NCI-H510A treated with DMSO at 0.1 percent for 48 hours (cell line): Measurements from ENCODE around the gene ACY1.
A peak's percentile ranks its signal among the peaks of the same experiment; 100 is the strongest.

Source experiments
- DNase-seq: peaks from one replicate; lab custom pipeline; 2025; lab: John Stamatoyannopoulos, UW

The ACY1 gene

DNA sequence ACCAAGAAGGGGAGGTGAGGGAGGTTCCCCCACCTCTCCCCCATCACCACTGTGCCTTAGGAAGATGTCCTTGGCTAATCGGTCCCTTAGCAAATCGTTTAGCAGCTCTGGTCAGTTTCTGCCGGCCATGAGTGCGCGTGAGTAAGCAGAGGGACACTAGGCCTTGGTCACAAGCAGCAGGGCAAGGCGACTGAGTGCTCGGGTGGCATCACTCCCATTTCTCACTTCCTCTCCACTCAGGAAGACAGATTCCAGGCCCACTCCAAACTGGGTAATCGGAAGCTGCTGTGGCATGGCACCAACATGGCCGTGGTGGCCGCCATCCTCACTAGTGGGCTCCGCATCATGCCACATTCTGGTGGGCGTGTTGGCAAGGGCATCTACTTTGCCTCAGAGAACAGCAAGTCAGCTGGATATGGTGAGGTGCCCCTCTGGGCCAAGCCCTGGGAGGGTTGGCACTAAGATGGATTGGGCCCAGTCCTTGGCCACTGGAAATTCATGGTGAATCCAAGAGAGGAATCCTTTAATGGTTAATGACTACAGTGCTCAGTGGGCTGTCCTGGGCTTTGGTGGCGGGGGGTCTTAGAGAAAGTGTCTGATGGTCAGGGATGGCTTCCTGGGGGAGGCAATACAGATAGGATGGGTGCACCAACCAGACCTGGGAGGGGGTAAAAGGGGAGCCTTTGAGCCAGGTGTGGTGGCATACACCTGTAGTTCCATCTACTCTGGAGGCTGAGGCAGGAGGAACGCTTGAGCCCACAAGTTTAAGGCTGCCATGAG, 37.2 kb upstream of the ACY1 start:
- no peak for DNase-seq

DNA sequence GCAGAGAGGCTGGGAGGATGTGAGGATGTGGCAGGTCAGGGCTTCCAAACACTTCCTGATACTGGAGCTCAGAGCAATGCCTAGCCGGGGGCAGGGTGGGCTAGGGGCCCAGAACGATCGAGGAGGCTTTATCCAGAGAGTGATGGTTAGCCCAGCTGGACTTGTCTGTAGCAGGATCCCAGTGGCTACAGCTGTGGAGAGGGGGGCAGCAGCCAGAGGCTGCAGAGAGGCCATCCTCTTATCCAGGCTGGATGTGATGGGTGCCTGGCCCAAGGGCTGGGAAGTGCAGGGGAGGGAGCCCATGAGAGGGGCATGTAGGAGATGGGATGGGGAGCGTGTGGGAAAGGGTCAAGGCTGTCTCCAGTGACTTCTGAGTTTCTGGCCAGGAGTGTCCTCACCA, 36.5 kb upstream of the ACY1 start:
- no peak for DNase-seq

DNA sequence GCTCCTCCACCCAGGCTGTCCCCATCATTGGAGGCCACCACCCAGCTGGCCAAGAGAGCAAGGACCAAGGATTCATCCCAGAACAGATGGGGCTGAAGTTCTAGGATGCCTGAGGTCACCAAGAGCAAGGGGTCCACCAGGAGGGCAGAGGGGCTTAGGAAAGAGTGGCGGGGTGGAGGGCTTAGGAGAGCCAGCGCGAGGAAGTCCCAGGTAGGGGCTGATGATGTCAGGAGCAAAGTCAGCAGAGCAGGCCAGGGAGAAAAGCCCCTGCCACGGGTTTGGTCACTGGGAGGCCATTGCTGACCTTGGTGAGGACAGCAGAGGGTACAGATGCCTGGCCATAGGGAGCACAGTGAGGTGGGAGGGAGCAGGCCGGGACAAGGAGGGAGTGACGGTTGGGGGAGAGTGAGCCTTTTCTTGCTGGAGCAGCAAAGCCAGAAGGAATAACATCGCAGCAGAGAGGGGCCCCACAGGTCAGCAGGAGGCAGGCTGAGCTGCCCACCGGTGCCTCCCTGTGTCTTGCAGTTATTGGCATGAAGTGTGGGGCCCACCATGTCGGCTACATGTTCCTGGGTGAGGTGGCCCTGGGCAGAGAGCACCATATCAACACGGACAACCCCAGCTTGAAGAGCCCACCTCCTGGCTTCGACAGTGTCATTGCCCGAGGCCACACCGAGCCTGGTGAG, 36.0 kb upstream of the ACY1 start:
- DNase-seq = no peak

DNA sequence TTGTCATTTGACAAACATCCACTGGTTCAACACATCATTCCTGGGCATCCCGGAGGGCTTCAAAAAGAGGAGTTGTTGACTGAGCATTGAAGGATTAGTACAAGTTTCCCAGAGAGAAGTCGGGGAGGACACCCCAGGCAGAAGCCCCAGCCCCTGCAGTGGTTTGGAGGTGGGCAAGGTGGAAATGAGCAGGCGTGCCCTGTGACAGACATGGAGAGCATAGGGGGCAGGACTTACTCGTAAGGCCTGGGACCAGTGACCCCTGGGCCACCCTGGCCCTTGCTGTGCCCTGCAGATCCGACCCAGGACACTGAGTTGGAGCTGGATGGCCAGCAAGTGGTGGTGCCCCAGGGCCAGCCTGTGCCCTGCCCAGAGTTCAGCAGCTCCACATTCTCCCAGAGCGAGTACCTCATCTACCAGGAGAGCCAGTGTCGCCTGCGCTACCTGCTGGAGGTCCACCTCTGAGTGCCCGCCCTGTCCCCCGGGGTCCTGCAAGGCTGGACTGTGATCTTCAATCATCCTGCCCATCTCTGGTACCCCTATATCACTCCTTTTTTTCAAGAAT, 35.2 kb upstream of the ACY1 start:
- no peak for DNase-seq

DNA sequence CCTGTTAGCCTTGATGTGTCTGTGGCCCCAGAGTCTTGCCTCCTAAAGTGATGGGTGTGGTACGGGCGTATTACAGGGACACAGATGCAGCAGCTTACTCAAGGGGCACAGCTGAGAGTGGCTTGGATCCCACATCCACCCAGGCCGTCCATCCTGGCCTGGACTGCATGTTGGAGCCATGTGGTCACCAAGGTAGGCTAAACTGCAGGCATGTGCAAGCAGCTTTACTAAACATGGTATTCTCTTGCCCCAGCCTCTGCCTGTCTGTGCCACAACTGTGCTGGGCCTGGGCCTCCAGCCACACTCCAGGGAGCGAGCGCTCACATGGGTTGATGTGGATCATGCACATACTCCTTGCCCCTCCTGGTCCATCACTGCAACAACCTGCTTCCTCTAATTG, 34.2 kb upstream of the ACY1 start:
- no peak for DNase-seq

DNA sequence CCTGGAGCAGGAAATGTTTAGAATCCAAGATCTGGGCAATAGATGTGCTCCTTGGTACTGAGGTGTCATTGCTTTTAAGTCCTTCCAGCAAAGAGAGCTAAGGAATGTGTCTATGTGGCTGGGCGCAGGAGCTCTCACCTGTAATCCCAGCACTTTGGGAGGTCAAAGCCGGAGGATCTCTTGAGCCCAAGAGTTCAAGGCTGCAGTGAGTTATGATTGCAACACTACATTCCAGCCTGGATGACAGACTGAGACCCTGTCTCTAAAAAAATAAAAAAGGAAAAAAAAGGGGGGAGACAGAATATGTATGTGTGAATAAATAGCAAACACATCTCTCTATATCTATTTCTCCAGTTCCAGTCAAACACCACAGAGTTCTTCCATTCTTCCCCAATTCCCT, 32.4 kb upstream of the ACY1 start:
- no peak for DNase-seq

DNA sequence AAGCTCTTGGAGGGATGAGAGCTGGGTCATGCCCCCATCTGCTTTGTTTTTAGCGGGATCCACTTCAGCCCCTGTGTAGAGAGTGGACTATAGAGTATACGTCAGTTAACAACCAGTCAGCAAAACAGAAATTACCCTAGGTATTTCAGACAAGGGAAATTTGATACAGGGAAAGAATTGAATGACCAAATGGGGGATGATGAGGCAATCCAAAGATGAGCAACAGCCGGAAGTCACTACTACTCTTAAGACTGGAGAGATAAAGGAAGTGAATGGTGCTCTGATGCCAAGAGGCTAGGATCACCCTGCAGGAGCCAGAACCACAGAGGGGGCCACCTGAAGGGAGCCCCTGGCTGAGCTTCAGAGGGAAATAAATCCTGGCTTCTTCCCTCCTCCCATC, 29.9 kb upstream of the ACY1 start:
- DNase-seq = peak; percentile 75

DNA sequence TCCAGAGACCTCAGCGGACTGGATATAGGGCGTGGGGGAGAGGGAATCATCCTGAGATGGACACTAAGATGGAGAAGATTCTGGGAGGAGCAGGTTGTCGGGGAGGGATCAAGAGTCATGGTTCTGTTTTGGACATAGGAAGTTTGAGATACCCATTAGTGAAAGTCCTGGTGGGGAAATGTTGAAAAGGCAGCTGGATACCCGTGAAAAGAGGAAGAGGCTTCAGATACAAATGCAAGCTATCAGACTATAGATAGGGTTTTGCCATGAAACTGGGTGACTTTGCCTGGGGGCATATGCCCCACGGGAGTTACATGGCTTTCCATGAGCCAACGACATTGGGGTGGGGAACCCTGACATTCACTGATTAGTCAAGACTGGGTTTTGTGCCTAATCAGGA, 29.2 kb upstream of the ACY1 start:
- DNase-seq = no peak

DNA sequence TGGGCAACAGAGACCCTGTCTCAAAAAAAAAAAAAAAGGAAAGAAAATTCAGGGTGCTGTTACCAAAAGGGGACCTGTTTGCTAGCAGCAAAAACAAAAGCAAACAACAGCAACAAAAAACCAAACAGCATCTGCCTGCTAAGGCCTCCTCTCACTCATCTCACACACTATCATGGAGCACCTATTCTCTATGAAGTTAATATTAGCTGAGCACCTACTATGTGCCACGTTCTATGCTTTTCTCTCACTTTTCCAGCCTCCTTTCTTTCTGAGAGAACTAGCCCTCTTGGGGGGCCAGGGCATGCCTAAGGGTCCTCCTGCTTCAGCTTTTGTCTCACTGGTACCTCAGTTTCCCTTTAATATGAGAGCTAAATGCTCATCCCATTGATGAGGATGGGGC, 28.6 kb upstream of the ACY1 start:
- no peak for DNase-seq

DNA sequence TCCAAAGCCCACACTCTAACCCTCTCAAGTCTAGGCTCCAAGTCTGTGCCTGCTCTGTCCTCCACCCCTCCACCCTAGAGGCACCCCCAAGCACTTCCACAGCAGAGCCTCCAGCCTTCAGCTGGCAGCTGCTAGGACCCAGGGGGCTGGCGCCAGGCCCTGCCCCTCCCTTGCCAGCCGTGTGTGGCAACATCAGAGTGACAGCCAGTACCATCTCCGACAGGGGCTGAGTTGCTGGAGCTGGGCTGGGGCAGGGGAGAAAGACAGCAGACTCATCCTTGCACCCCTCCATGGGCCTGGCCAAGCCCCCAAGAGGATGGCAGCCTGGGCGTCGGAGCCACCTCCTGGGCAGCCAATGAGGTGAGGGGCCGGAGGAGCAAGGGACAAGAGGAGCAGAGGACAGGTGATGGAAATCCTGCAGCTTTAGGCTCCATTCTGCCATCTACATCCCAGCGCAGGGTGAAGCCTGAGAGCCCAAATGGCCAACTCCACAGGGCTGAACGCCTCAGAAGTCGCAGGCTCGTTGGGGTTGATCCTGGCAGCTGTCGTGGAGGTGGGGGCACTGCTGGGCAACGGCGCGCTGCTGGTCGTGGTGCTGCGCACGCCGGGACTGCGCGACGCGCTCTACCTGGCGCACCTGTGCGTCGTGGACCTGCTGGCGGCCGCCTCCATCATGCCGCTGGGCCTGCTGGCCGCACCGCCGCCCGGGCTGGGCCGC, 28.0 kb upstream of the ACY1 start, which contains the start of gene GPR62:
Gene GPR62, plus strand, starts transcription at position 207 of the 718 bp plus-strand sequence. Its CDS starts 272 bp downstream, at position 479.
- no peak for DNase-seq

DNA sequence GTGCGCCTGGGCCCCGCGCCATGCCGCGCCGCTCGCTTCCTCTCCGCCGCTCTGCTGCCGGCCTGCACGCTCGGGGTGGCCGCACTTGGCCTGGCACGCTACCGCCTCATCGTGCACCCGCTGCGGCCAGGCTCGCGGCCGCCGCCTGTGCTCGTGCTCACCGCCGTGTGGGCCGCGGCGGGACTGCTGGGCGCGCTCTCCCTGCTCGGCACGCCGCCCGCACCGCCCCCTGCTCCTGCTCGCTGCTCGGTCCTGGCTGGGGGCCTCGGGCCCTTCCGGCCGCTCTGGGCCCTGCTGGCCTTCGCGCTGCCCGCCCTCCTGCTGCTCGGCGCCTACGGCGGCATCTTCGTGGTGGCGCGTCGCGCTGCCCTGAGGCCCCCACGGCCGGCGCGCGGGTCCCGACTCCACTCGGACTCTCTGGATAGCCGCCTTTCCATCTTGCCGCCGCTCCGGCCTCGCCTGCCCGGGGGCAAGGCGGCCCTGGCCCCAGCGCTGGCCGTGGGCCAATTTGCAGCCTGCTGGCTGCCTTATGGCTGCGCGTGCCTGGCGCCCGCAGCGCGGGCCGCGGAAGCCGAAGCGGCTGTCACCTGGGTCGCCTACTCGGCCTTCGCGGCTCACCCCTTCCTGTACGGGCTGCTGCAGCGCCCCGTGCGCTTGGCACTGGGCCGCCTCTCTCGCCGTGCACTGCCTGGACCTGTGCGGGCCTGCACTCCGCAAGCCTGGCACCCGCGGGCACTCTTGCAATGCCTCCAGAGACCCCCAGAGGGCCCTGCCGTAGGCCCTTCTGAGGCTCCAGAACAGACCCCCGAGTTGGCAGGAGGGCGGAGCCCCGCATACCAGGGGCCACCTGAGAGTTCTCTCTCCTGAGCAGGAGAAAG, 27.2 kb upstream of the ACY1 start:
- DNase-seq = no peak

DNA sequence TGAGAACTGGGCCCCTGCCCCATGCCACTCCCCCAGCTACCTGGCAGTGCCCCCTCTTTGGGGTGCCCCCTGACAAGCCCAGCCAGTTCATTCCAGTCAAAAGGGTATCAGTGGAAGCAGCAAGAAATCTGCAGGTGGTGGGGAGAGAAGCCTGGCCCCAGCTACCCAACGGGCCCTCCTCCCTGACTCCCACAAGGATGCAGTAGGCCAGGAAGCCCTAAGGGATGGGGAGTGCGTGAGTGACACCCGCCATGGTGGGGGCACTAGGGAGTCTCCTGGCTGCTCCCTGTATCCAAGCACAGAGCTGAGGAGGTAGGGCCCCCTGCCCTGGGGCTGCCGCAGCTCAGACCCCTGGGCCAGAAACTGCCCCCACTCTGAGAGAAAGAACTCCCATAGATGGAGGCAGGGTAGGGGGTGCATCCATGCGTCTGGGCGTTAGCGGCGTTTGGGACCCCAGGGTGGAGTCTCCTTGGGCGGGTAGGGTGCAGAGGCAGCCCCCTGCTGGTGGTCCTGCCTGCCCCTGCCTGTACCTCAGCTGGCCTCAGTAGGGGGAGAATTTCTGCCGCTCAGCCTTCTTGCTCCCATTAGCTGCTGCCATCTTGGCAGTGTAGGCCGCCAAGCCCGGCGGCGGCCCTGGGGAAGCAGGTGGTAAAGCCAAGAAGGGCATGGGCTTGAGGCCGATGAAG, 25.7 kb upstream of the ACY1 start:
- DNase-seq = no peak

DNA sequence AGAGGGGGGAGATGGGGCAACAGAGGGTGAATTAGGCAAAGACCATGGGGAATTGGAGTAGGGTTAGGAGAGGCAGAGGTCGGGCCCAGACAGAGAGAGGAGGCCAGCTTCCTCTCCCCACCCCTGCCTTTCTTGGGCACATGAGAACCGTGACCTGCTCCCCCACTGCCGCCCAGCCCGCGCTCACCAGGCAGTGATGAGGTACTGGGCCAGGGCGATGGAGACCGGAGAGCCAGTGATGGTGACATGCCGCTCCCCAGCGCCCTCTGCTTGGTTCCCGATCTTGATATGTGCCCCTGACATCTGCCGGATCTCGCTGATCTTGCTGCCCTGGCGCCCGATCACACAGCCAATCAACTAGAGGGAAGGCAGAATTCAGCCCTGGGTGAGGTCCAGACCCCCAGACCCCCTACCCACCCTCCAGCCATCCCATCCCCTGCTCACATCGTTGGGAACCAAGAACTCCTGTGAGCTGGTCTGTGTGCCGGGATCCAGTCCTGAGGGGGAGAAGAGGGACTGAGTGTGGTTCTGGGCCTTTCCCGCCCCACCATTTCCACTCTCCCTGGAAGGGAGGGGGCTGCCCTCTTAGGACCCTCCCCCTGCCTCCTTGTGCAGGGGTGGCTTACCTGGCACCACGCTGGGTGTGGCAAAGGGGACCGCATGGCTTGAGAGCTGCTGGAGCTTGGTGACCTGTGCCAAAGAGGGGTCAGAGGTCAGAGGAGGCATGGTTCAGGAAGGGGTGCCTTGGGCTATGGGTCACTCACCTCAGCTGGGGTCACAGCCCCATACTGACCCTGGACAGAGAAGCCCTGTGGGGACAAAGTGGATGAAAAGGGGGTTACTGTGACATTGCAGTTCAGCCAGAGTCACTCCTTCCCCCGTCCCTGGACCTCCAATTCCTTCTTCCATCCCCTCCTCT, 24.5 kb upstream of the ACY1 start:
- no peak for DNase-seq

DNA sequence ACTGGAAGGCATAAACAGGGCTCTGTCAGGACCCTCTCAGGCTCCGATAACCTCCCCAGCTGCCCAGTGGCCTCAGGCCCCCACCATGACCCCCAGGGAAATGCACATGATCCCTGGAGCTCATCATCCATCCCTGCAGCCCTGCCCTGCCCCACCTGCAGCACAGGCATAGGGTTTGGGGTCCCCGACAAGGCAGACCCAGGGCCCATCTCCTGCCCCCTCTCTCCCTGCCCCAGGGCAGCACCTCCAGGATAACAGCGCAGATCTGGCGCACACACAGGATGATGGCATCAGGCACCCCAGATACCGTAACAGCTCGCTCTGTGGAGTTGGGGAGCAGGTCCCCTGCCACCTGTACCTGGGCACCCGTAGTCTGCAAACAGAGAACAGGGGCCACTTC, 23.7 kb upstream of the ACY1 start:
- DNase-seq = no peak

DNA sequence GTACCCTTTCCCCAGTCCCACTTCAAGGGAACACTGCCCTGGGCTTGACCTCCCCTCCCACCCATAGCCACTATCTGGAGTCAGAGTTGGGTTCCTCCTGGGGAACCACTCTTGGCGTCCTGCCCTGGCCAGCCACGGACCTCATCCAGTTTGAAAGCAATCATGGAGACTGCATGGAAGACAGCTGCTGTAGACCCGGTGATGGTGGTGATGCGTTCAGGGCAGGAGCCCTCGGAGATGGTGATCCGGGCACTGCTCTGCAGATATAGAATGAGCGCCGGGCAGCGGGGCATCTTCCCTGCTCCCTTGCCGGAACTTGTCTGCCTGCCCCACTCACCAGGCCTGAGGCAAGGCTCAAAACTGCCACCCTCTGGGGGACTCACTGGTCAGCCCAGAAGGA, 22.9 kb upstream of the ACY1 start:
- no peak for DNase-seq

DNA sequence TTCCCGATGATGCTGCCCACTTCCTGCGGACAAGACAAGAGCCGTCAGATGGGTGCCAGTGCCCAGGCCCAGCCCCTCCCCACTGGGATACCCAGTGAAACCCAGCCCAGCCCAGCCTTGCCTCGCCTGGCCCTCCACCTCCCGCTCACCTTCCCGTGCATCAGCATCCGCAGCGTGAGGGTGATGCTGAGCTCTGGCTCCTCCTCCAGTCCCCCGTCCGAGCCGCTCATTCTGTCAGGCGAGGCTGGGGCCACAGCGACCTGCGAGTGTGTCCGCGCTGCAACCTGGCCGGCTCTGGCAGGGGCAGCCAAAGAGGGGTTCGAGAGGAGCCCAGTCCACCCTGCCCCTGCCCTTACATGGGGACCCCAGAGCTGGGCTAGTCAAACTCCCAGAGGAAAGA, 22.3 kb upstream of the ACY1 start:
- no peak for DNase-seq

DNA sequence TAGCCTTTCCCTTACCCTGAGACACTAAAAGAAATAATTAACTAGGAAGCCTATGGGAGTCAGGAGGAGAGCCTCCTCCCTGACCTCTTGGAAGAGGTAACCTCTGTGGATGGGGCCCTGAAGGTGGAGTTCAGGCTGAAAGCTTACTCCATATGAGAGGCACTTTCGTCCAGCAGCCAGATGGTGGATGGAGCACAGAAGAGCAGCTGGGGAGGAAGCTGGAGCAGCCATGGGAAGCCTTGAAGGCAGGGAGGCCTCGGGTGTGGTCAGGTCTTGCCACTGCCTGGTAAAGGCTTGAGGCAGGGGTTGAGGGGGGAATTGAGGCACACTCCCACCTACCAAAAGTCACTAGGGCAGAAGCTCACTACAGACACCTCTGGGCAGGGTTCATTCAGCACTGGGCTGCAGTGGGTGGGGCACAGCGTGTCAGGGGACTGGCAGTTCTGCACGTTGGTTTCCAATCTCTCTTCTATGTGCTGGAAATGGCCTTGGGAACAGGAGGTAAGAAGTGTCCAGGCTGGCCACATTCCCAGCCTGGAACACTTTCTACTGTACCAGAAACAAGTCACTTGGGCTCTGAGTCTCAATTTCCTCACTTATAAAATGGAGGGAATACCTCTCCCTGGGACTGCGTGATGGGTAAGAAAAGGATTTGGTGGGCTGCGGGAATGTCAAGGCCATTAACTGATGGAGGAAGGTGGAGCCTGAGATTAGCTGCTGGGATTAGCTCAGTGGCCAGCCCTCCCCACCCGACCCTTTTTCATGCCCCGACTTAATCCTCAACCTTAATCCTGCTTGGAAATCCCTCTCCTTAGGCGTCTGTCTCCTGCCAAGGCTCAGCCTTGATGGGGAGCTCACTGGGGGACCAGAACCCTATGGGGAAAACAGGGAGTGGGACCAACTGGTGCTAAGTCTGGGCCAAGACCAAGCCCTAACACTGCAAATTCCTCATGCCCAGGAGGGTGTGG, 21.4 kb upstream of the ACY1 start:
- DNase-seq = no peak

DNA sequence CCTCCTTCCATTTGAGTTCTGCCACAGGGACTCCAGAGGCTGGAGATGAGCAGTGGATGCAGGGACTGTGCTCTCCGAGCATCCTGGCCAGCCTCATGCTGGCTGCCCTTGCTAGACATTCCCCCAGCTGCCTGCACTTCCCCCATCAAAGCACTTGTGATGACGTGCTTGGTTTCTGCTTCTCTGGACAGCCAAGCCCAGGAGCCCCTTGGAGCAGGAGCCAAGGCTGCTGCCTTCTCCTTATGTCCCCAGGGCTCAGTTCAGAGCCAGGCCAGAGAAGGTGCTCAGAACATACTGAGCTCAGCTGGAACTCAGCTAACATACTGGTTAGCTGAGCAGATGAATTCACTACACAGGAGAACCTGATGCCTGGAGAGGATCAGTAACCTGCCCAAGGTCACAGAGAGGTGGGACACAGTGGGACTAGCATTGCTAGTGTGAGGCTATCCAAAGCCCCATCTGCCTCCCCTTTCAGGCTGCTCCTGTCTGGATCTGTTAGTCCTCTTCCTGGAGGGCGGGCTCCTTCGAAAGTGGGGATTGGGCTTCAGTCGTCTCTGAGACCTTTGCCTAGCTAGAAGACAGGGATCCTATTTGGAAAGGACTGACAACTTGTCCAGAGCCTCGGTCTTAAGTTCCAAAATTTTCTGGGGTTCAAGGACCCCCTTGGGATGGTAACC, 20.3 kb upstream of the ACY1 start:
- DNase-seq = no peak
